HPDE6-E6E7 (cell line): ENCODE data around the gene RNF144B.

ENCODE experiments used
- DNase-seq: peaks from one replicate; pipeline ENCODE4 v3.0.0; 2011; ENCODE audit warnings: missing footprints; ENCODE audit errors: extremely low spot score

RNF144B gene

DNA sequence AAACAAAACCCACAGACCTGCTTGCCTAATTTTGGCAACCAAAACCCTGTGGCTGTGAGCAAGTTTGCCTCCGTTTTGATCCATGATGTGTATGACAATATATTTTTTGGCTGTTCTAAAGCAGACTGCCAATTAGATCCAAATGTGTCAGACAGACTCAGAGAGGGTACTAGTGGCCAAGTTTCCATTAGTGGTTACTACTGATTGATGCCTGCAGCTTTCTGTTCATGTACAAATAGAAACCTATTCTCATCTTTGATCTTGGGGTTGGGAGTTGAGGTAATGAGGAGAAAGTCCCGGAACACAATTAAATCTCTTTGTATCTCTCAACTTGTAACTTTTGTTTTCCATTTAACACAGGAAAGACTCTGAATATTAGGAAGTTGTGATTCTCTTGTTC, 100.9 kb downstream of the RNF144B start:
- no peak for DNase-seq

DNA sequence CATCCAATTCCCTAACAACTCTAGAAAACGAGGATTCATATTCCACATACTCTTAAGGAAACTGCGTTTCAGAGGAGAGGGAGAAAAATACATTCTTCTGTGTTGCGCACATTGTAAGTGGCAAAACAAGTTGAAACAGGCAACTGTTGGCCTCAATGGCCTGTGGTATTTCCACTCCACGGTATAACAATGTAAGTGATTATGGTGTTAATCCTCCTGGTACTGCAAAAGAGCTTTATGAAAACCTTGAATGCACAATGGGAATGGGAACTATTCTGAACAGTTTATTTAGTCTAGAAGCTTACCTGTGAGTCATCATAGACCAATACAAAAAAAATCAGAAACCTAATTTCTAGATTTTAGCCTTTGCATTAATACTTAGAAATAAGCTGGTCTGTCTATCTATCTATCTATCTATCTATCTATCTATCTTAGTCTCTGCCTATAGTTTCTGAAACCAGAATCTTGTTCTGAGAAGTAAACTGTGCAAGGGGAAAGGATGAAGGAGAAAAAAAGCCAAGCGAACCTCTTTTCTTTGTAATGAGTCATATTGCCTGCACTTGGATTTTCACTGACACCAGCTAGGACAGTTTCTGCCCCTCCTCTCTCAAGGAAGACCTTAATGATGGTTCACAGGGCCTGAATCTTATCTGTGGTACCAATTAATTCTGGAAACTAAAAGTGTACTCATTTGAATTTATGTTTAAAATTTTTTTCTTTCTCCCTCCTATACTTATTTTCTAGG, 101.5 kb downstream of the RNF144B start:
- DNase-seq, result peak; percentile 67

DNA sequence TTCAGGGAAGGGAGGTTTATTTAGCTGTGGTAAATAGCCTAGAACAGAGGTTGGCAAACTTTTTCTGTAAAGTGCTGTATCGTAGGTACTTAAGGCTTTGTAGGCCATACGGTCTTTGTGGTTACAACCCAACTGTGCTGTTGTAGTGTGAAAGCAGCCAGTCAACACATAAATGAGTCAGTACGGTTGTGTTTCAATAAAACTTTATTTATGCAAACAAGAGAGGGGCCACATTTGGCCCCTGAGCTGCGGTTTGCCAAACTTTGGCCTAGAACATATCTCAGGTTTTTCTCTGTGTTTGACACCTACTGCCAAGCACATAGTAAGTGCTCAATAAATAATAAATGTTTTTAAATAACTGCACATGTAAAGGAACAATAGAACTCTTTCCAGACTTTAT, 102.2 kb downstream of the RNF144B start:
- no peak for DNase-seq

DNA sequence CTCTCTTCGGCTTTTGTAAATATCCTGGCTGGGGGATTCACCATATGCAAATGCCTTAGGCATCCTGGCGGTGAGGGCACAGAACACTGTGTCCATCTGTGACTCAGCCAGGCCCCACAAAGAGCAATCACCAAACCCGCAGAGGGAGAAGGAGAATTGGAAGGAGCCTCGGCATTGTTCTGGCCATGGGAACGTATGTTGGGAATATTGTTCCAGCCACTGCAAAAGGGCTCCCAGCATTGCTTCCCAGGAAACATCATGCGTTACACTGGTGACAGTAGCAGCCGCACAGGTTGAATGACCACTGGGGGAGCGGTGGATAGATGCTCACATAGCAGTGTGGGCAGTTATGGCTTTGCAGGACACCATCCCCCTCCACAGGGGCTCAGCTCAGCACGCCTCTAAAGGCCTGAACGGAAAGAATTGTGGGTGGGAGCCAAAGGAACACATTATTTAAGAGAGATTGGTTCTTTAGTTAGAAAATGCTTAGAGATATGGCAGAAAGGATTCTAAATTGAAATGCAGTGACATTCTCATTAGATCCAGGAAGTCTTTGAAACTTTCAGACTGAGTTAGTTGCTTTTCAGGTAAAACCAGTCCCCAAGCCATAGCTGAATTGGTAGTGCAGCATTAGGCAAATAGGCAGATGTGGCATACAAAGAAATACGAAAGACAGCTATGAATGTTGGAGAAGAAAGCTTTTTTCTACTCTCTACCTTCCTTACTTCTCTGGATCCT, 104.3 kb downstream of the RNF144B start:
- no peak for DNase-seq

DNA sequence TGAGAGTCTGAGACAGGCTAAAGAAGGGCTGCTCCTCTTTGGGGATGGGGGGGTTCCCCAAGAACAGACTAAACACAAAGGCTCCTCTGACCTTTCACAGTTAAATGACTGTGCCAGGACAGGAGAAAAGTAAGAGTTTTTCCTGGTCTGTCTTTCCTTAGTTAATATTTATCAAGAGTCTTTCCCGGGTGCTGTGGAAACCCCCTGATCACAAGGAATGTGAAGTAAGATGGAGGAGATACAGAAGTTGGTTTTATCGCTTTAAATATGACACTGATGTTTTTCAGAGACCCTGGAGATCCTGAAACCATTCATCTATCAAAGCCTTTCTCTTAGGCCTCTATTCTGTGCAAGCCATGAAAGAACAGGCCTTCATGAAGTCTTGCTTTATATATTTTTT, 105.8 kb downstream of the RNF144B start:
- DNase-seq, result no peak

DNA sequence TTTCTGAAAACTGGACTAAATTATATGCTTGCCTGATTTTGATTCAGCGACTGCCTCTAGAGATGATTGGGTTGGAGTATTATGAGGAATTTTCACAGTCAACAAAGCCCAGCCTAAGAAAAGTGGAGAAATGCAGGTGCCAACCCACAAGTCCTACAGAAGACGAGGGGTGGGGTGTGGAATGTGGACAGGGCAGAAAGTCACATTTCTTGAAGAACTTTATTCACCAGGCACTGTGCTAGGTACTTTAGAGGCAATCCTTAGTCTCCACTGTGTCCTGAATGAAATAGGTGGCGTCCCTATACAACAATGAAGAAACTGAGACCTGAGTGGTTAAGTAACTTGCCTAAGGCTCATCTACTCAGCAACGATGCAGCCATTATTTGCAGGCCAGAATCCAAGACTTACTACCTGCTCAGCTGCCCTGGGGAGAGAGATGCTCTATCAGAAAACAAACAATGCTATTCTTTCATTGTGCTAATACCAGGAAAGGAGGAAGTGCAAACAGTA, 106.3 kb downstream of the RNF144B start:
- no peak for DNase-seq

DNA sequence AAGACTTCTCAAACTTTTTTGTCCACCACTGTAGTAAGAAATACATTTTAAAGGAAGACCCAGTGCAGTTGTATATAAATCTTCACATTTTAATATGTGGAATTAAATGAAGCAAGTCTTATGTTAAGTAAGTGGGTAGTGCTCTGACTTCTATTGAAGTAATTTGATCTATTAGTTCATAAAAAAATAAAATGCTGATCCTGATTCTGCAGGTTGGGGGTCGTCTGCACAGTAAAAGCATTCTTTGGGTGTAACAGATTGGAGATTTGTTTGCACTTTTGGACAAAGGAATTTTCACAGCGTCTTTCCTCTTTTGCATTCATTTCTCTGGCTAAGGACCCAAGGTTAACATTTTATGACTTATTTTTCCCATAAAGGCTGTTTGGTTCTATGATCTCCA, 106.8 kb downstream of the RNF144B start:
- no peak for DNase-seq

DNA sequence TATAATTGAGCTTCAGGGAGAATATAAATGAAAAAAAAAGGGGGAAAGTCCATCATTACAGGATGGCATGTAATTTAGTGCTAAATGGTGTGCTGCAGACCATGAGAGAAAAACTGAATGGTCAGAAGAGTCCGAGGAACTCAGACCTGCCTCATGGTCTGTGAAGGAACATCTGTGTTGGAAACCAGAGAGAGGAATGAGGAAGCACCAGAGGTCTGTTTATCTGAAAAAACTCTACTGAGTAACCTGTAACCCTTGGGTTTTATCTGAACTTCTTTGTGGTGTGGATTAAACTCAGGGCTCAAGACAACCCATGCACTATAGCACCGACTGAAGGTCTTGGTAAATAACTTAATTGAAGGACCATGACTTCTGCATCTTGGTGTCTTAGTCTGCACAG, 108.1 kb downstream of the RNF144B start:
- DNase-seq, result no peak

DNA sequence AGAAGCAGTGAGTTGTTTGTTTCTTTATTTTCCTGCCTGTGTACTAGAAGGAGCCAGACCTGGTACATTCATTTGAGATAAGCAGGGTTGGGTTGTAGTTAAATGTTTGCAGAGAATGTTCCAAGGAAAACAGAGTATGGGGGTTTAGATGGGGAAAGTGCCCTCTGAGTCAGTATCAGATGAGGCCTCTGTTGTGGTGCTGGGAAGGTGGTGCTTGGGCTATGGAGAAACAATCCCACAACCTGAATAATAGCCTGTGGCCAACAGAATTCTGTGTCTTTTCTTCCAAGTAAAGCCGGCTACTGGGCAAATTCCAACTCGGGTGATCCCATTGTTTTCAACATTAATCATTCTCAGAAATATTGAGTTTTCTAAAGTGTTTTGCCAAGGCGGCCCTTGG, 109.3 kb downstream of the RNF144B start:
- no peak for DNase-seq

DNA sequence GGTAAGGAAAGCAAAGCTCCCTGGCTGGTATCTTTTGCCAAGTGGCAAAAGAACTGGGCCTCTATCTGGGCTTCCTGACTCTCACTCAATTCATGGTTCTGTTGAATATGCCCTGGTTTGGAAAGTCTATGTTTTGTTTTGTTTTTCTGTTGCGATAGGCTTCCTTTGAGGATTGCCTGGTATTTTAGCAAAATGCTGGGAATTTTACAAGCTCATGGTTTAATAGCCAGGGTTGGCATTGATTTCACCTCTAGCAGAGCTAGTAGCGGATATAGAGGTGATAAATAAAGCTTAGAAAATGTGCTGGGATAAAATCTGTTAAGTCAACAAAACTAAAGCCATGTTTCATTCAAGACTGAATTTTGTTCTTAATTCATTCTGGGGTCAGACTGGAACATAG, 109.9 kb downstream of the RNF144B start:
- DNase-seq, result no peak

DNA sequence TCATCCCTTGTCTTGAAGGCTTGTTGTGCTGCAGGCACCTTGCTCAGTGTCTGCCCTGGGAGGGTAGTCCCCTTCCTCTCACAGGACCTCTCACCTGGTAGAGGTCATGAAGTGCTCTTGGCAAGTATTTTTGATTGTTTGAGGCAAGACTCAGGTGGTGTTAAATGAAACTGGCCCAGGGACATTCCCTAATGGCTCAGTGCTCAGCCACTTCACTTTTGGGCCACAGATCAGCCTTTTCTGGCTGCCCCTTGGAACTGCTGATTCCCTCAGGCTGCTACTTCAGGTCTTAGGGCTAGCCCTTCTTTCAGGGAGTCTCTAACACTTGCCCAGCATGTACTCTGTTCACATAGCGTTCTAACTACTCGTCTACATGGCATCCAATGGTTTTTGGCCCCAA, 111.3 kb downstream of the RNF144B start:
- no peak for DNase-seq

DNA sequence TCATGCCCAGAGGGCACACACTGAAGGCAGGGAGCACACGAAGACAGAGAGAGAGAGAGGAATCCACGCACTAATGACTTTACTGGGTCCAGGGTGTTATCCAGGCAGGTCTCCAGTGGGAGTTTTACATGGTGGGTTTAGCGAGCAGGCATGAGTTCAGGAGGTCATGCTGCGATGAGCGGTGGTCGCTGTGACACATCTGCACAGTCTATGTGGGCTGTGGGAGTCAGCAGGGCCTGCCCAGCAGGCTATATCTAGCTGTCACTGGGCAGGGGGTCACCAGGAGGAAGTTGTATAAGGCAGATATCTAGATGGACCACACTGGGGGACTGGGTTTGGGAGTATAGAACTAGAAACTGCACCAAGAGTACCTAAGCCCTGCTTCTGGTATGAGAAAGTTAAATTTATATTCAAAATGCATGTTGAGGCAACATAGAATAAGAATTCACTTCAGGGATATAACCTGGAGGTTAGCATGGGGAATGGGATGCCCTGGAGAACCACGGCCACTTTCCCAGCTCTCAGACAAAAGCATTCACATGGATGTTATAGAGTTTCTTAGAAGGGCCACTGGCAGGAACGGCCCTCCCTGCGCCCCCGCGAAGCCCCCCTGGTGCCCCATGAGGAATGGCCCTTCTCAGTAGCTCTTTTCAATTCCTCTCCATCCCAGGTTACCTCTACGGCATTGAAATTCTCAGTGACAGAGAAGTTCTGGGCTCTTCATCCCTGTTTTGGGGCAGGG, 113.9 kb downstream of the RNF144B start:
- DNase-seq, result no peak

DNA sequence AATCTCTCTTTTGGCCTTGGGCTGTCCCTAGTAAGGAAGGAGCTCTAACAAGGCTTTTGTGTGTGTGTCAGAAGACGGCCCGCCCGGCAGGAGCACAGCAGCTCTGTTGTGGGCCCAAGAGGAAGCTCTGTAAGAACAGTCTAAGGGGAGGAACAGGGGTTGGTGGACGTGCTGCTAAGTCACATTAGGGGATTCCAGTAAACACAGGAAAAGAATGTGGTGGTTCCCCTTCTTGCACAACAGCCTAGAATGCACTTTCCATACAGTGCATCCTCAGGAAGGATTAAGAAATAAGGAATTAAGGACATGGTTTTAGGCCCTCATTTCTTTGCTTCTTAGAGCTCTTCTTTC, 114.5 kb downstream of the RNF144B start:
- DNase-seq, result no peak

DNA sequence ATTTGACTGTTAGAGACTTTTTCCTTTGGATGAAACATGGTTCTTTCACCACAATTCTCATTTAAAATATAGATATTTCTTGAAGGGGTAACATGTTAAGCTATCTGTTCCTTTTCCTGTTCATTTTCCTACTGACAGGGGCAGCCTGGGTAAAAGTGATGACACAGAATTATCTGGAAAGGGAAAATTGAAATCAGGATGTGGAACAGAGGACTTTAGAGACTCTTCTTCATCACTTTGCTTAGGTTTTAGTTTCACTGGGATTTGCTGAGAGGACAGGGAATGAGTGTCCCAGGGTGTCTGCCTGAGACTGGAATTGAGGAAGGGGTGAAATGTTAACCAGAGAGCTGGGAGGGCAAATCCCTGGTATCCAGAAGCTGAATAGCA, 116.0 kb downstream of the RNF144B start:
- DNase-seq, result no peak

DNA sequence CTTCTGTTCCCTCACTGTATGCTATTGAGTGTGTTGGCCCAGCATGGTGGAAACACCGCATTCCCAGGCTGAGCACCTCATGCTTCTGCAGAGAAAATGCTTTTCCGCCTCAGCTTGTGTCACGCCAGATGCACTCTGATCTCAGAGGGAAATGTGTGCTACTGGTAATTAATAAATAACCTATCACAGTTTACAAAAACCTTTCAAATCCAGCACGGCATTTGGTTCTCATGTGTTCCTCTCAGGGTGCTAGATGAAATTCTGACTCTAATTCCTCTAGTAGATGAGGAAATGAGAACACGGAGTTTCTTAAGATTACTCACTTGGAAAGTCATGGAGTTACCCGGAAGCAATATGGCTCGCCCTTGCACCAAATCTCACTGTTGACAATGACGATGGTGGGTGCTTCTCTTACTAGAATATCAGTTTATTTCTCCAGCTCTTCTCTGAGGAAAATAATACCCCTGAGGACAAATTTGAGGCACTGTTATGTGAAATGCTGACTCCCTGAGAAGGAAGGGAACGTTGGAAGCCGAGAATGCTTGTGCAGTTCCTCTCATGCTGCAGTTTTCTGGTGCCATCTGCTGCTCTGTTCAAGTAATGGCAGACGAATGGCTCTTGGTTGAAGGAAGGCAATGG, 116.6 kb downstream of the RNF144B start:
- DNase-seq, result peak; percentile 35

DNA sequence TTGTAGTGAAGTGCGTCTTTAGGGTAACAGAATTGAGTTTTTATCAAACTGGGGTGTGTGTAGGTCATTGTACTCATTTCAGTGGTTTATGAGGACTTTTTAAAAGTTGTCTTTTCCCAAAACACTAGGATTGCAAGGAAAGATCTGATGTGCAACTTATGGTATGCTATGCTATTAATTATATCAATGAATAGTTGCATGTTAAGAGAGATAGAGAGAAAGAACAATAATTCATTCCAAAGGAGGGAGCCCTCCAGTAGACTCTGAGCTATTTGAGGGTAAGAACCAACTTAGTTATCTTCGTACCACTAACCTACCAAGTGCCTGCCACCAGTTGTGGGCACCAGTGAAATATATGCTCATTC, 117.1 kb downstream of the RNF144B start:
- no peak for DNase-seq

DNA sequence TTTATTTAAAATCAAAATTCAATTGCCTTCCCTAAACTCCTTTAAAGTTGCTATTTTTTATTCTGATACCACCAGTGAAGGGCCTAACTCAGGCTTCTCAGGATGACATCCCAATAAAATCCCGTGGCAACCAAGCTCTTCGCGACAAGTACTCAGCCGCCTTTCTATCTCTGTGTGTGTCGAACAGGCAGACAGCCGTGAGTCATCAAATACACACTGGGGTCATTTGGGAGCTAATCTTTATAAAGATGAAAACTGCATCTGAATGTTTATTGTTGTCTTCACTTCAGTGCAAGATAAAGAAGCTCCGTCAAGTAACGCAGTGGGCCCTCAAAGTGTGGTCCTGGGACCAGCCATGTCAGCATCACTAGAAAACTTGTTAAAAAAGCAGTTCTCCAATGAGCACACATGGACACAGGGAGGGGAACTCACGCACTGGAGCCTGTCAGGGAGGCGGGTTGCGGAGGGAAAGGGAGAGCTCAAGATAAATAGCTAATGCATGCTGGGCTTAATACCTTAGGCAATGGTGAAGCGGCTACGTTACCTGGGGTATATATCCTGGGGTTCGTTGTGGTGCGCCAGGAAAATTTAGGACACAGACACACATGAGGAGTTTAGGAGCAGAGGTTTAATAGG, 119.3 kb downstream of the RNF144B start:
- no peak for DNase-seq

DNA sequence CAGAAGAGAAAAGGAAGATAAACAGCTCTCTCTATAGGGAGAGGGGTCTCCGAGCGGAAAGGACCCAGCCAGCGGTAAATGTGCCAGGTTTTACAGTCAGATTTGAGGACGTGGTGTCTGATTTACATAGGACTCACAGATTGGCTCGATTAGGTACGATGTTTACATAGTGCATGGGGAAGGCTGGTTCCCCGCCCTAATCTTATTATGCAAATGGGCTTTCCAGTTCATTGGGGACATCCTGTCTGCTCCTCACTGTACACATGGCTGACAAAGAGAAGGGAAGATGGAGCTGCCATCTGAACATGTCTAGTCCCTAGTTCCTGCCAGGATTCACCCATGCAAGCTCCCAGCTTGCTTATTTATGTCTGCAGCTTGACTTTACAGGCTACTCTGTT, 119.9 kb downstream of the RNF144B start:
- DNase-seq, result no peak

DNA sequence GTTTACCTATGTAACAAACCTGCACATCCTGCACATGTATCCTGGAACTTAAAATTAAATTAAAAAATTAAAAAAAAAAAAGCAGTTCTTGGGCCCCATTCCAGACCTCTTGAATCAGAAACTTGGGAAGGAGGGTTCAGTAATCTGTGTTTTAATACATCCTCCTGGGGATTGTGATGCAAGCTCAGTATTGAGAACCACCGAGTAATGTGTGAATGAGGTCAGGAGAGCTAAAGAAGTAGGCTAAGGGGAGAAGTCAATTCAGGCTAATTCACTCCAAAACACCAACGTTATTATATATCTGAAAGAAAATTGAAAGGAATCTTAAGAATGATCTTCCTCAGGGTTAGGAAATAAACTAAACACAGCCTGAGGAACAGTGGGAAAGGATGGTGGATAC, 120.4 kb downstream of the RNF144B start:
- no peak for DNase-seq

DNA sequence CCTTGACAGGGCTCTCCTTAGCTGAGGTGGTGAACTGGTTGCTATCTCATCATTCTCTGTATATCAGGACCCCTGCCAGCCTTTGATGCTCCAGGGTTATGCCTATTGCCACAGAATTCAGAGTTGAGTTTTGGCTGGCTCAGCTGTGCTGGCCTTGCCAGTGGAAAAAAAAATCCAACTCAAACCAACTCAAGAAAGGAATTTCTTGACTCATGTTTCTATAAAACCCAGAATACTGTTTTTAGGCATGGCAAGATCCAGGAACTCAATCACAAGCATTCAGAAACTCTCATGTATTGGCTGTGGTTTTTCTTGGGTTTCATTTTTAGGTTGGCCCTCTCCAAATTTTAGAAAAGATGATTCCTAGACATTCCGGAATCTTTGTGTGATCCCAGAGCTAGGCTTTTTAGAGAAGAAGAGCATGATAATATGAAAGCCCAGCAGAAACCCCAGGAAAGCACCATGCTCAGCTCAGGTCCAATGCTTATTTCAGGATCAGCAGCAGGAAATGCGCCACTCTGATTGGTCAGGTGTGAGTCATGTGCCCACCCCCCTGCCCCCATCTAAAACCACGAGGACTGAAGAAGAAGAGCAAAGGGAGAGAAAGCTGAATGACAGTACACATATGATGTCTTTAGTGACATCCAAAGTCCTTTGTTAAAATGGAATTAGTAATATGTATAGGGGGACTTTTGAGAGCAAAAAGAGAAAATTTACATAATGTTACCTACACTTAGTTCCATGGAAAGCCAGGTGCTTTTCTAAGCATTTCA, 122.9 kb downstream of the RNF144B start:
- DNase-seq, result no peak

DNA sequence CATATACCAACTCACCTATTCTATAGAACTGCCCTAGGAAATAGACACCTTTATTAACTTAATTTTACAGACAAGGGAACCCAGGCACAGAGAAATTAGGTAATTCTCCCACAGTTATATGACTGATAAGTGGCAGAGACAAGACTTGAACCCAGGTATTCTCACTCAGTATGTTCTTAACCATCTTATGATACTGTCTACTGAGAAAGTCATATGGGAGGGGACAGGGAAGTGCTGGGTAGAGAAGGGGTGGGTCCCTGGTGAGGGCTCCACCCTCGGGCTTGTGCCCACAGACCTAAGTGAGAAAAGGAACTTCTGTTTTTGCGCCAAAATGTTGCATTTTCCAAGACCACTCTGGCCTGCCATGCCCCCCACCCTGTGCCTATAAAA, 123.5 kb downstream of the RNF144B start:
- no peak for DNase-seq
